Erythroblast (primary cell): ENCODE measurements around the gene SKI.

Source experiments
- DNase-seq, 2 experiments: peaks; one replicate each; lab custom pipeline; 2025; lab: John Stamatoyannopoulos, UW
- GATA1 ChIP-seq: IDR thresholded peaks from 2 replicates; pipeline ENCODE4 v1.6.1; 2011; ENCODE audit warnings: low read depth, mild to moderate bottlenecking, control low read depth, low read length, moderate library complexity
- POLR2A ChIP-seq: IDR thresholded peaks from 2 replicates; pipeline ENCODE4 v1.6.1; 2011; ENCODE audit warnings: mild to moderate bottlenecking, low read length

Gene SKI

GRCh38 chr1:2351723-2352122 lies 123.6 kb downstream of the SKI start:
- DNase-seq: no peak
- TF ChIP-seq GATA1: no peak
- TF ChIP-seq POLR2A: no peak

GRCh38 chr1:2352341-2352896 lies 124.3 kb downstream of the SKI start:
- TF ChIP-seq GATA1: no peak
- no peak for TF ChIP-seq POLR2A
- no peak for DNase-seq

GRCh38 chr1:2352897-2353550 lies 124.9 kb downstream of the SKI start:
- no peak for DNase-seq
- TF ChIP-seq POLR2A (no peak), GATA1 (no peak)

GRCh38 chr1:2353551-2354438 lies 125.7 kb downstream of the SKI start:
- no peak for DNase-seq
- TF ChIP-seq GATA1 (no peak), POLR2A (no peak)

- TF ChIP-seq GATA1: no peak
- no peak for TF ChIP-seq POLR2A
- DNase-seq: no peak
These were observed 126.6 kb downstream of the SKI start for GRCh38 chr1:2354511-2355372.

GRCh38 chr1:2355373-2356261 lies 127.5 kb downstream of the SKI start:
- DNase-seq: no peak
- TF ChIP-seq POLR2A (no peak), GATA1 (no peak)

- TF ChIP-seq GATA1 (no peak), POLR2A (no peak)
- no peak for DNase-seq
These were observed 128.3 kb downstream of the SKI start for GRCh38 chr1:2356401-2356800.

- TF ChIP-seq GATA1: no peak
- no peak for TF ChIP-seq POLR2A
- DNase-seq: no peak
These were observed 129.1 kb downstream of the SKI start for GRCh38 chr1:2356911-2357845.

GRCh38 chr1:2358072-2358471 lies 130.0 kb downstream of the SKI start:
- DNase-seq: no peak
- TF ChIP-seq GATA1: no peak
- TF ChIP-seq POLR2A: no peak

GRCh38 chr1:2358651-2359640 lies 130.8 kb downstream of the SKI start:
- TF ChIP-seq POLR2A (no peak), GATA1 (no peak)
- DNase-seq: no peak
